Islet of Langerhans (tissue), 1 donor: ENCODE data around the gene RFC4.
"Not testable (repeated sequence)": the region's sequence is repeated elsewhere in the genome, so short reads cannot be mapped to it uniquely, and the experiment has no call there.

Experiments
- FAIRE-seq: peaks from one replicate; lab custom pipeline; 2011; peaks lifted over from hg19 to GRCh38; lab: Jason Lieb, UNC

The RFC4 gene

GRCh38 chr3:186806089-186807055 lies at the start of gene RFC4:
Gene RFC4 (minus strand): TSS chr3:186806482. CDS start chr3:186804713, 1,769 bp downstream.
- no peak for FAIRE-seq

- no peak for FAIRE-seq
Observed at GRCh38 chr3:186854954-186855353, 48.7 kb upstream of the RFC4 start.

GRCh38 chr3:186854146-186854545 lies 47.9 kb upstream of the RFC4 start:
- no peak for FAIRE-seq

GRCh38 chr3:186852994-186853393 lies 46.7 kb upstream of the RFC4 start:
- FAIRE-seq: no peak

- not testable (repeated sequence) for FAIRE-seq
Observed at GRCh38 chr3:186851835-186852234, 45.6 kb upstream of the RFC4 start.

- no peak for FAIRE-seq
Observed at GRCh38 chr3:186849374-186849975, 43.2 kb upstream of the RFC4 start.

- no peak for FAIRE-seq
Observed at GRCh38 chr3:186847437-186847836, 41.2 kb upstream of the RFC4 start.

GRCh38 chr3:186845756-186846155 lies 39.5 kb upstream of the RFC4 start:
- FAIRE-seq: no peak

GRCh38 chr3:186844908-186845307 lies 38.6 kb upstream of the RFC4 start:
- FAIRE-seq: no peak

- no peak for FAIRE-seq
Observed at GRCh38 chr3:186843039-186843432, 36.8 kb upstream of the RFC4 start.

GRCh38 chr3:186842426-186843038 lies 36.2 kb upstream of the RFC4 start, which contains the start of gene ADIPOQ:
Gene ADIPOQ (plus strand): TSS chr3:186842710. CDS start chr3:186853059, 10,349 bp downstream.
- FAIRE-seq: no peak

- no peak for FAIRE-seq
Observed at GRCh38 chr3:186841620-186842019, 35.3 kb upstream of the RFC4 start.

- no peak for FAIRE-seq
Observed at GRCh38 chr3:186839874-186840641, 33.8 kb upstream of the RFC4 start.

- no peak for FAIRE-seq
Observed at GRCh38 chr3:186832276-186832675, 26.0 kb upstream of the RFC4 start.

- FAIRE-seq: no peak
Observed at GRCh38 chr3:186831798-186832197, 25.5 kb upstream of the RFC4 start.

- FAIRE-seq: no peak
Observed at GRCh38 chr3:186828340-186828739, 22.1 kb upstream of the RFC4 start.

GRCh38 chr3:186826976-186827857 lies 20.9 kb upstream of the RFC4 start:
- FAIRE-seq: no peak

GRCh38 chr3:186826410-186826975 lies 20.2 kb upstream of the RFC4 start:
- no peak for FAIRE-seq

GRCh38 chr3:186825872-186826409 lies 19.7 kb upstream of the RFC4 start:
- no peak for FAIRE-seq

GRCh38 chr3:186825294-186825821 lies 19.1 kb upstream of the RFC4 start:
- no peak for FAIRE-seq
